HEK293 (cell line): ENCODE measurements around the gene SLC17A5.

Experiments used
- BCL11B ChIP-seq: fragments of 450-650 bp; formaldehyde crosslinking; IDR thresholded peaks from 2 replicates; pipeline ENCODE4 v1.5.1; 2016; ENCODE audit warnings: low read depth, missing biosample characterization, missing genetic modification characterization
- CTCF ChIP-seq: fragments of 450-650 bp; formaldehyde crosslinking; IDR thresholded peaks from 2 replicates; pipeline ENCODE4 v1.5.1; 2016; ENCODE audit warnings: missing biosample characterization, missing genetic modification characterization
- KLF16 ChIP-seq: fragments of 450-650 bp; formaldehyde crosslinking; IDR thresholded peaks from 2 replicates; pipeline ENCODE4 v1.5.1; 2017; ENCODE audit warnings: missing biosample characterization, missing genetic modification characterization
- PATZ1 ChIP-seq: fragments of 450-650 bp; formaldehyde crosslinking; IDR thresholded peaks from 2 replicates; pipeline ENCODE4 v1.5.1; 2016; ENCODE audit warnings: missing biosample characterization, missing genetic modification characterization
- REST ChIP-seq: fragments of 450-650 bp; formaldehyde crosslinking; IDR thresholded peaks from 2 replicates; pipeline ENCODE4 v1.5.1; 2016; ENCODE audit warnings: missing biosample characterization, missing genetic modification characterization
- SETDB1 ChIP-seq: IDR thresholded peaks from one replicate; pipeline ENCODE4 v1.6.1; 2017; ENCODE audit warnings: mild to moderate bottlenecking, low read length, moderate library complexity, mixed read lengths; ENCODE audit not compliant: insufficient read length
- ZNF140 ChIP-seq: fragments of 450-650 bp; formaldehyde crosslinking; IDR thresholded peaks from 2 replicates; pipeline ENCODE4 v1.5.1; 2016; ENCODE audit warnings: missing biosample characterization, missing genetic modification characterization
- ZNF175 ChIP-seq: fragments of 450-650 bp; formaldehyde crosslinking; IDR thresholded peaks from 2 replicates; pipeline ENCODE4 v1.5.1; 2016; ENCODE audit warnings: missing biosample characterization, missing genetic modification characterization
- ZNF24 ChIP-seq: fragments of 450-650 bp; formaldehyde crosslinking; IDR thresholded peaks from 2 replicates; pipeline ENCODE4 v1.5.1; 2016; ENCODE audit warnings: missing biosample characterization, missing genetic modification characterization
- ZNF274 ChIP-seq, 2 experiments: fragments of 200-500 bp in 1 of 2; fragments of 450-650 bp in 1 of 2; sonication (Bioruptor generic) in 1 of 2; formaldehyde crosslinking in 1 of 2; IDR thresholded peaks; 2 replicates each; pipeline versions ENCODE4 v1.5.1 to v1.6.1; 2014 to 2016; ENCODE audit warnings: borderline replicate concordance in 1 of 2, inconsistent platforms in 1 of 2, low read length in 1 of 2, missing biosample characterization in 1 of 2, missing genetic modification characterization in 1 of 2
- ZNF362 ChIP-seq: fragments of 450-650 bp; formaldehyde crosslinking; IDR thresholded peaks from 2 replicates; pipeline ENCODE4 v1.5.1; 2016; ENCODE audit warnings: missing biosample characterization, missing genetic modification characterization
- ZNF510 ChIP-seq: fragments of 450-650 bp; formaldehyde crosslinking; IDR thresholded peaks from 2 replicates; pipeline ENCODE4 v1.5.1; 2018; ENCODE audit warnings: mild to moderate bottlenecking, missing genetic modification characterization, missing biosample characterization; ENCODE audit not compliant: insufficient replicate concordance
- ZNF529 ChIP-seq: fragments of 450-650 bp; formaldehyde crosslinking; IDR thresholded peaks from 2 replicates; pipeline ENCODE4 v1.5.1; 2017; ENCODE audit warnings: missing genetic modification characterization, missing biosample characterization; ENCODE audit not compliant: insufficient replicate concordance
- ZNF670 ChIP-seq: fragments of 450-650 bp; formaldehyde crosslinking; IDR thresholded peaks from 2 replicates; pipeline ENCODE4 v1.5.1; 2016; ENCODE audit warnings: missing biosample characterization, missing genetic modification characterization, low read depth

- TF ChIP-seq SETDB1, result no peak
- no peak for TF ChIP-seq PATZ1 (tag by site-specific recombination)
- no peak for TF ChIP-seq ZNF175
- no peak for TF ChIP-seq ZNF362
- TF ChIP-seq ZNF510 (tag by site-specific recombination), result no peak
- TF ChIP-seq ZNF24, result no peak
- TF ChIP-seq ZNF670, result no peak
- TF ChIP-seq KLF16 (tag by site-specific recombination), result no peak
- no peak for TF ChIP-seq ZNF140
- TF ChIP-seq CTCF, result no peak
- TF ChIP-seq BCL11B (tag by site-specific recombination), result no peak
- no peak for TF ChIP-seq REST (tag by site-specific recombination)
- TF ChIP-seq ZNF274 (IDR thresholded peaks at IDR 0.05; ENCODE audit: low read length), result no peak
- TF ChIP-seq ZNF274 (tag by site-specific recombination; IDR thresholded peaks at IDR 0.05; ENCODE audit: borderline replicate concordance), result no peak
- TF ChIP-seq ZNF529, result no peak
These were observed 73.9 kb downstream of the SLC17A5 start for GRCh38 chr6:73579851-73580246.
